NCI-H2196 (cell line): ENCODE results near the gene RALGAPA1.
A peak's percentile ranks its signal among the peaks of the same experiment; 100 is the strongest.
"Not testable (repeated sequence)": the region's sequence is repeated elsewhere in the genome, so short reads cannot be mapped to it uniquely, and the experiment has no call there.

Source experiments
- DNase-seq: peaks from one replicate; lab custom pipeline; 2025; ENCODE audit not compliant: unreplicated experiment; lab: John Stamatoyannopoulos, UW

Gene RALGAPA1

GRCh38 chr14:35704793-35705493 is 104.2 kb downstream of the RALGAPA1 start:
- DNase-seq: no peak

- no peak for DNase-seq
These were observed 107.6 kb downstream of the RALGAPA1 start for GRCh38 chr14:35701531-35701930.

- DNase-seq: no peak
These were observed 109.2 kb downstream of the RALGAPA1 start for GRCh38 chr14:35699791-35700444.

GRCh38 chr14:35696575-35696974 is 112.5 kb downstream of the RALGAPA1 start:
- DNase-seq: no peak

- DNase-seq: no peak
These were observed 113.0 kb downstream of the RALGAPA1 start for GRCh38 chr14:35696119-35696518.

- no peak for DNase-seq
These were observed 113.4 kb downstream of the RALGAPA1 start for GRCh38 chr14:35695647-35696046.

- DNase-seq: no peak
These were observed 114.0 kb downstream of the RALGAPA1 start for GRCh38 chr14:35695072-35695471.

- DNase-seq: no peak
These were observed 120.1 kb downstream of the RALGAPA1 start for GRCh38 chr14:35689000-35689460.

GRCh38 chr14:35688126-35688826 is 120.8 kb downstream of the RALGAPA1 start:
- DNase-seq: no peak

GRCh38 chr14:35687335-35687939 is 121.7 kb downstream of the RALGAPA1 start:
- peak; percentile 62 for DNase-seq

- not testable (repeated sequence) for DNase-seq
These were observed 125.4 kb downstream of the RALGAPA1 start for GRCh38 chr14:35683688-35684087.

GRCh38 chr14:35682802-35683201 is 126.3 kb downstream of the RALGAPA1 start:
- DNase-seq: no peak

- DNase-seq: no peak
These were observed 130.6 kb downstream of the RALGAPA1 start for GRCh38 chr14:35678403-35679028.

GRCh38 chr14:35669782-35670181 is 139.3 kb downstream of the RALGAPA1 start:
- peak; percentile 11 for DNase-seq

- no peak for DNase-seq
These were observed 142.6 kb downstream of the RALGAPA1 start for GRCh38 chr14:35666429-35667043.

GRCh38 chr14:35661875-35662274 is 147.2 kb downstream of the RALGAPA1 start:
- DNase-seq: no peak

GRCh38 chr14:35653045-35653444 is 156.1 kb downstream of the RALGAPA1 start:
- DNase-seq: no peak

- no peak for DNase-seq
These were observed 165.6 kb downstream of the RALGAPA1 start for GRCh38 chr14:35643513-35643912.

- DNase-seq: no peak
These were observed 171.2 kb downstream of the RALGAPA1 start for GRCh38 chr14:35637851-35638250.

GRCh38 chr14:35637269-35637668 is 171.8 kb downstream of the RALGAPA1 start:
- no peak for DNase-seq

- DNase-seq: peak; percentile 6
These were observed 176.4 kb downstream of the RALGAPA1 start for GRCh38 chr14:35632676-35633075.
